CD8-positive, alpha-beta memory T cell (primary cell): Measurements from ENCODE around the gene POLR1G. TPM values are rescaled to one million over a fixed set of nuclear protein-coding genes. Genes with fewer than 3 reads are reported as not detected.

ENCODE experiments used
- CTCF ChIA-PET: fragments of 350-600 bp; sonication (Branson Sonifier 250); formaldehyde crosslinking; loops from one replicate; lab custom pipeline; 2021; ENCODE audit warnings: antibody characterized with exemption; lab: Charles Lee
- POLR2A ChIA-PET: fragments of 350-600 bp; sonication (Branson Sonifier 250); formaldehyde crosslinking; loops from one replicate; lab custom pipeline; 2021; ENCODE audit warnings: antibody characterized with exemption; lab: Charles Lee
- DNase-seq, 5 donors: peaks; one replicate each; pipeline versions ENCODE4 v3.0.0 to v3.0.0-alpha.2; 2020 to 2022; ENCODE audit warnings: mixed read lengths in 1 of 5
- H3K27ac ChIP-seq: one replicate; pipeline ENCODE4 v1.7.0; 2013; ENCODE audit warnings: low read depth, mild to moderate bottlenecking, low read length, moderate library complexity
- H3K27me3 ChIP-seq: 2 replicates; pipeline ENCODE4 v1.7.0; 2013; ENCODE audit warnings: low read length, mild to moderate bottlenecking; ENCODE audit not compliant: insufficient read depth, poor library complexity, severe bottlenecking
- H3K36me3 ChIP-seq: 2 replicates; pipeline ENCODE4 v1.7.0; 2013; ENCODE audit warnings: mild to moderate bottlenecking, low read length, moderate library complexity; ENCODE audit not compliant: insufficient read depth
- H3K4me1 ChIP-seq: 2 replicates; pipeline ENCODE4 v1.7.0; 2013; ENCODE audit warnings: mild to moderate bottlenecking, low read length, moderate library complexity; ENCODE audit not compliant: insufficient read depth
- H3K4me3 ChIP-seq: 2 replicates; pipeline ENCODE4 v1.7.0; 2013; ENCODE audit warnings: mild to moderate bottlenecking, low read length
- H3K9me3 ChIP-seq: 2 replicates; pipeline ENCODE4 v1.7.0; 2013; ENCODE audit warnings: mild to moderate bottlenecking, low read length
- H3K27ac Mint-ChIP-seq, 8 donors: one replicate each; pipeline ENCODE4 v1.8.0; 2020 to 2021; ENCODE audit warnings: mixed read lengths in 8 of 8, mild to moderate bottlenecking in 6 of 8, inconsistent platforms in 3 of 8, moderate library complexity in 3 of 8
- H3K27me3 Mint-ChIP-seq, 2 donors: one replicate each; pipeline ENCODE4 v1.8.0; 2020 to 2021; ENCODE audit warnings: mixed read lengths in 2 of 2, mild to moderate bottlenecking in 1 of 2, moderate library complexity in 1 of 2
- H3K36me3 Mint-ChIP-seq, 3 donors: one replicate each; pipeline ENCODE4 v1.8.0; 2020 to 2021; ENCODE audit warnings: mixed read lengths in 3 of 3, inconsistent platforms in 1 of 3, mild to moderate bottlenecking in 1 of 3
- H3K4me1 Mint-ChIP-seq, 3 donors: one replicate each; pipeline ENCODE4 v1.8.0; 2020 to 2021; ENCODE audit warnings: mixed read lengths in 3 of 3, inconsistent platforms in 1 of 3, mild to moderate bottlenecking in 1 of 3
- H3K4me3 Mint-ChIP-seq, 7 donors: one replicate each; pipeline ENCODE4 v1.8.0; 2020 to 2021; ENCODE audit warnings: mixed read lengths in 7 of 7, mild to moderate bottlenecking in 6 of 7, moderate library complexity in 4 of 7, inconsistent platforms in 2 of 7
- H3K9me3 Mint-ChIP-seq, 5 donors: one replicate each; pipeline ENCODE4 v1.8.0; 2020 to 2022; ENCODE audit warnings: mixed read lengths in 5 of 5, mild to moderate bottlenecking in 3 of 5, moderate library complexity in 2 of 5, inconsistent platforms in 1 of 5
- polyA plus RNA-seq: library from polyadenylated mRNA; unstranded; fragments of 300-500 nt; fragmentation: Illumina TruSeq; gene quantifications from one replicate; pipeline ENCODE4 v1.2.3, GENCODE V29; 2021
- total RNA-seq, 2 experiments: library from RNA; stranded (reverse); gene quantifications; one replicate each; pipeline ENCODE4 v1.2.3, GENCODE V29; 2021

Gene POLR1G
- total and polyA plus RNA-seq, 3 experiments from 2014 or later: 2.2 to 27.4 (median 26.5) TPM

GRCh38 chr19:45385392-45386221 lies 20.8 kb upstream of the POLR1G start:
- CTCF ChIA-PET: no interaction called here
- Mint-ChIP-seq H3K4me3 (no peak overlapping the region), H3K9me3 (no peaks in the 10 kb centered on the region), H3K4me1 (no peaks in the 10 kb centered on the region), H3K27ac (no peak overlapping the region), H3K36me3 (no peaks in the 10 kb centered on the region), H3K27me3 (peaks cover 10 to 32% of the 10 kb centered on the region in 2 donors)
- no peak for DNase-seq
- Histone ChIP-seq H3K27me3 (no peaks in the 10 kb centered on the region), H3K36me3 (no peaks in the 10 kb centered on the region), H3K4me3 (no peak overlapping the region), H3K9me3 (no peaks in the 10 kb centered on the region), H3K4me1 (no peaks in the 10 kb centered on the region), H3K27ac (no peak overlapping the region)
- POLR2A ChIA-PET: no interaction called here

- Histone ChIP-seq H3K9me3 (no peaks in the 10 kb centered on the region), H3K27ac (no peak overlapping the region), H3K4me3 (no peak overlapping the region), H3K36me3 (no peaks in the 10 kb centered on the region), H3K4me1 (no peaks in the 10 kb centered on the region), H3K27me3 (no peaks in the 10 kb centered on the region)
- Mint-ChIP-seq H3K9me3 (no peaks in the 10 kb centered on the region), H3K4me1 (no peaks in the 10 kb centered on the region), H3K27ac (no peak overlapping the region), H3K27me3 (peaks cover 4 to 14% of the 10 kb centered on the region in 2 donors), H3K4me3 (no peak overlapping the region), H3K36me3 (no peaks in the 10 kb centered on the region)
- DNase-seq: no peak
- POLR2A ChIA-PET: no interaction called here
- CTCF ChIA-PET: no interaction called here
These were observed 15.1 kb upstream of the POLR1G start for GRCh38 chr19:45391346-45391745.

- Mint-ChIP-seq H3K36me3 (no peaks in the 10 kb centered on the region), H3K9me3 (no peaks in the 10 kb centered on the region), H3K4me3 (no peak overlapping the region), H3K27ac (no peak overlapping the region), H3K4me1 (peaks cover 0 to 4% (median 0%) of the 10 kb centered on the region in 3 donors), H3K27me3 (peaks cover 8 to 16% of the 10 kb centered on the region in 2 donors)
- no peak for DNase-seq
- Histone ChIP-seq H3K9me3 (no peaks in the 10 kb centered on the region), H3K4me1 (no peaks in the 10 kb centered on the region), H3K36me3 (no peaks in the 10 kb centered on the region), H3K27me3 (no peaks in the 10 kb centered on the region), H3K4me3 (no peak overlapping the region), H3K27ac (no peak overlapping the region)
- ChIA-PET POLR2A (no interaction called here), CTCF (no interaction called here)
These were observed 14.4 kb upstream of the POLR1G start for GRCh38 chr19:45391871-45392665.

- Histone ChIP-seq H3K4me3 (no peak overlapping the region), H3K27me3 (peaks cover 2% of the 10 kb centered on the region), H3K36me3 (no peaks in the 10 kb centered on the region), H3K9me3 (no peaks in the 10 kb centered on the region), H3K4me1 (peaks cover 5% of the 10 kb centered on the region), H3K27ac (no peak overlapping the region)
- DNase-seq: no peak
- ChIA-PET CTCF (no interaction called here), POLR2A (no interaction called here)
- Mint-ChIP-seq H3K27me3 (peaks cover 21 to 24% of the 10 kb centered on the region in 2 donors), H3K36me3 (peaks cover 0 to 5% (median 0%) of the 10 kb centered on the region in 3 donors), H3K4me1 (peaks cover 5 to 12% (median 7%) of the 10 kb centered on the region in 3 donors), H3K9me3 (no peaks in the 10 kb centered on the region), H3K27ac (no peak overlapping the region), H3K4me3 (no peak overlapping the region)
These were observed 10.4 kb upstream of the POLR1G start for GRCh38 chr19:45395821-45396617.

GRCh38 chr19:45400192-45400591 lies 6.3 kb upstream of the POLR1G start:
- Mint-ChIP-seq H3K27ac (no peak overlapping the region), H3K27me3 (peaks cover 46 to 55% of the 10 kb centered on the region in 2 donors), H3K36me3 (peaks cover 0 to 5% (median 0%) of the 10 kb centered on the region in 3 donors), H3K4me1 (peaks cover 15 to 35% (median 17%) of the 10 kb centered on the region in 3 donors), H3K4me3 (no peak overlapping the region), H3K9me3 (no peaks in the 10 kb centered on the region)
- no peak for DNase-seq
- H3K27me3 ChIP-seq: peaks cover 28% of the 10 kb centered on the region
- H3K4me3 ChIP-seq: no peak overlapping the region
- peaks cover 20% of the 10 kb centered on the region for H3K4me1 ChIP-seq
- ChIA-PET POLR2A (interaction anchor here (0.6 kb wide), 1 partner anchor 23 kb away, joined by 3 read pairs; no protein-coding TSS in a partner anchor), CTCF (no interaction called here)
- no peak overlapping the region for H3K27ac ChIP-seq
- H3K9me3 ChIP-seq: no peaks in the 10 kb centered on the region
- no peaks in the 10 kb centered on the region for H3K36me3 ChIP-seq

- ChIA-PET CTCF (interaction anchor here (1.4 to 3.1 kb wide), 3 partner anchors 37 to 83 kb away, joined by 5 to 8 read pairs (median 7); no protein-coding TSS in a partner anchor), POLR2A (no interaction called here)
- Mint-ChIP-seq H3K4me3 (no peak overlapping the region), H3K27me3 (peaks cover 50 to 57% of the 10 kb centered on the region in 2 donors), H3K4me1 (peaks cover 25 to 47% (median 30%) of the 10 kb centered on the region in 3 donors), H3K9me3 (no peaks in the 10 kb centered on the region), H3K36me3 (peaks cover 0 to 7% (median 5%) of the 10 kb centered on the region in 3 donors), H3K27ac (peak overlapping the region in 1 of 8 donors; percentile 34)
- DNase-seq: no peak
- Histone ChIP-seq H3K36me3 (no peaks in the 10 kb centered on the region), H3K4me1 (peaks cover 25% of the 10 kb centered on the region), H3K4me3 (no peak overlapping the region), H3K27me3 (peaks cover 28% of the 10 kb centered on the region), H3K27ac (no peak overlapping the region), H3K9me3 (no peaks in the 10 kb centered on the region)
These were observed 4.6 kb upstream of the POLR1G start for GRCh38 chr19:45401815-45402214.

GRCh38 chr19:45402298-45403061 lies 4.0 kb upstream of the POLR1G start:
- POLR2A ChIA-PET: no interaction called here
- peak overlapping the region in 3 of 8 donors; percentile 34 to 47 (median 44) for H3K27ac Mint-ChIP-seq
- no peaks in the 10 kb centered on the region for H3K9me3 Mint-ChIP-seq
- DNase-seq: peak in 1 of 5 donors; percentile 32
- CTCF ChIA-PET: interaction anchor here (1.4 to 3.1 kb wide), 3 partner anchors 37 to 83 kb away, joined by 5 to 8 read pairs (median 7); no protein-coding TSS in a partner anchor
- peaks cover 28 to 49% (median 37%) of the 10 kb centered on the region in 3 donors for H3K4me1 Mint-ChIP-seq
- peaks cover 44 to 51% of the 10 kb centered on the region in 2 donors for H3K27me3 Mint-ChIP-seq
- H3K36me3 Mint-ChIP-seq: peaks cover 0 to 7% (median 5%) of the 10 kb centered on the region in 3 donors
- H3K4me1 ChIP-seq: peaks cover 31% of the 10 kb centered on the region
- H3K9me3 ChIP-seq: no peaks in the 10 kb centered on the region
- no peak overlapping the region for H3K4me3 ChIP-seq
- no peaks in the 10 kb centered on the region for H3K36me3 ChIP-seq
- peaks cover 28% of the 10 kb centered on the region for H3K27me3 ChIP-seq
- no peak overlapping the region for H3K27ac ChIP-seq
- H3K4me3 Mint-ChIP-seq: peak overlapping the region in 1 of 7 donors; percentile 7
